ENCODE results near the gene PPP2R5E. TPM values are rescaled to one million over a fixed set of nuclear protein-coding genes. Genes with fewer than 3 reads are reported as not detected.
A peak's percentile ranks its signal among the peaks of the same experiment; 100 is the strongest.

Gene PPP2R5E
- total RNA-seq, 1 donor from 2014 or later, result 50.8 TPM

- Mint-ChIP-seq H3K9me3 (no peaks in the 10 kb centered on the region), H3K4me1 (ENCODE audit: unreplicated experiment) (peaks cover 14% of the 10 kb centered on the region), H3K27ac (no peak overlapping the region), H3K4me3 (no peak overlapping the region), H3K36me3 (no peaks in the 10 kb centered on the region), H3K27me3 (no peaks in the 10 kb centered on the region)
- no peak for DNase-seq (ENCODE audit: extremely low spot score, unreplicated experiment)
- TF ChIP-seq CTCF (conservative IDR thresholded peaks at IDR 0.05), result no peak
These were observed 4.7 kb upstream of the PPP2R5E start for GRCh38 chr14:63547798-63548335.

DNA sequence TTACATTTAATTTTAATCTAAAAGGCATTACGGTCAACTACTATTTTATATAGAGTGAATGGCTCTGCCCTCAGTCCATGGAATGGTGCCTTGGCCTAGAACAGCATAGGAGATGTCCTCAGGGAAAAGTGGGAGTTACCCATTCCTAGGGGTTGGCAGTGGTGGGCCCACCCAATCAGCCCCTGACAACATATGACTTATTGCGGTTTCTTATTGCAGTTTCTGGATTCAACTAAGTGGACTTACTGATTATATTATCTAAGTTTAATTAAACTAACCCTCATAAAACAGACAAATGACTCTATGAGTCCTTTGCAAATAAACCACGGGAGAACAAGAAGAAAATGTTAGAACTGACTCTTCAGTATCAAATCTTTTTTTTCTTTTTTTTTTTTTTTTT is 2.3 kb upstream of the PPP2R5E start:
- DNase-seq (ENCODE audit: extremely low spot score, unreplicated experiment), result no peak
- no peak overlapping the region for H3K4me3 Mint-ChIP-seq
- no peak for TF ChIP-seq CTCF (conservative IDR thresholded peaks at IDR 0.05)
- H3K9me3 Mint-ChIP-seq, result no peaks in the 10 kb centered on the region
- peaks cover 28% of the 10 kb centered on the region for H3K4me1 Mint-ChIP-seq (ENCODE audit: unreplicated experiment)
- H3K27ac Mint-ChIP-seq, result no peak overlapping the region
- H3K27me3 Mint-ChIP-seq, result no peaks in the 10 kb centered on the region
- peaks cover 8% of the 10 kb centered on the region for H3K36me3 Mint-ChIP-seq

GRCh38 chr14:63544591-63545299 is 1.6 kb upstream of the PPP2R5E start:
- no peak for DNase-seq (ENCODE audit: extremely low spot score, unreplicated experiment)
- Mint-ChIP-seq H3K9me3 (no peaks in the 10 kb centered on the region), H3K4me3 (peak overlapping the region; percentile 99), H3K36me3 (peaks cover 8% of the 10 kb centered on the region), H3K4me1 (ENCODE audit: unreplicated experiment) (peaks cover 28% of the 10 kb centered on the region), H3K27me3 (no peaks in the 10 kb centered on the region), H3K27ac (no peak overlapping the region)
- peak; percentile 33 for TF ChIP-seq CTCF (conservative IDR thresholded peaks at IDR 0.05)

DNA sequence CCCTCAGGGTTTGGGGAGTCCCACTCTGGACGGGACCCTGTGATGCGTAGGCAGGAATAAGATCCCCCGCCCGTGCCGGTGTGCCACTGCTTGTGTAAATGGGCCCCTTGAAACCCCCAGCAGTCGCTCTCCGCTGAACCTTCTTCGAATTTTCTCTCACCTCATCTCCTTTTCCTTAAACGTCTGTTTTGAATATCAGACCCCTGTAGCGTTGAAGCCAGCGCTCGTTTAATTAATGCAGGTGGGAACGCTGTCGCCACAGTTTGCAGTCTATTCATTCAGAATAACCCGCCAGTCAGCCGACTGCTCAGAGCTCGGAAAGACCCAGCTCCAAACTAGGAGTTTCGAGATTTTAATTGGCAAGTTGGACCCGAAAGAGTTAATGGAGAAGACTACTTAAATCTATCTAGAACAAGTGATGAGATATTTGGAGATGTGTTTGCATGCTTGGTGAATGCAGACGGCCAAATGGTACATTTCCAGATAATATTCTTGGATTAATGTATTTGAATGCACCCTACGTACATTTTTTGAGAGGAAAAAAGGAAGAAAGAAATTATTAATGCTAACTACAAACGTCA is 739 bp upstream of the PPP2R5E start:
- H3K4me1 Mint-ChIP-seq (ENCODE audit: unreplicated experiment), result peaks cover 28% of the 10 kb centered on the region
- H3K27ac Mint-ChIP-seq, result peak overlapping the region; percentile 96
- no peak for TF ChIP-seq CTCF (conservative IDR thresholded peaks at IDR 0.05)

DNA sequence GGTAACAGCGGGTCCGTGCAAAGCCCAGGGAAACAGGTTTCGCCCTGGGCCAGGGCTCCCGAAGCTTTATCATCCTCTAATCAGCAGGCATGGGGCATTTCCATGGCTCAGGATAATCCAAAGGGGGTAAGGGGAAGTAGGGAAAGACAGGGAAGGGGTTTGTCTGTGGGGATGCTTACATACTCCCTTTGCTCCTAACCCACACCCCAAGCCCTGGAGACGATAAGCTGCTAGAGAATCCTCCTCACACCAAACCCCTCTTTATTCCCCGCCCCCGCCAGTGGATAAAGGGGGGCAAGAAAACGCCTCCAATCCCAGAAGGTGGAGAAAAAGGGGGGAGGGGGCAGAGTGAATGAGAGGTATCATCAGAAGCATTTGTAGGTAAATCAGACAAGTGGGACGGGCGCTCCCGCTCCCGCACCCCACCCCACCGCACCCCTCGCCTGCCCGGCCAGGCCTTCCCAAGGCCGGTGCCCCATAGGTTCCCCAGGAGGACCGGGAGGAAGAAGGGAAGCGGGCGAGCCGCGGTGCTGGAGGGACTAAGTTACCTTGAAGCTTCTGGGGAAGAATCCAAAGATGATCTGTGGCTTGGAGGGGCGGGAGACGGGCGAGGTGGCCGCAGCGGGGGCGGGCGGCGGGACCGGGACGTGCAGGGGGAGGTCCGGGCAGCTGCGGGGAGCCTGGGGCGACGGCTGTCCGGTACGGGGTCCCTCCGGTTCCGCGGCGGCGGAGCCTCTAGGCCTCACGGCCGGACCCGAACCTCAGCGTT is 762 bp downstream of the PPP2R5E start:
- H3K27ac Mint-ChIP-seq, result peak overlapping the region; percentile 68
- no peak for DNase-seq (ENCODE audit: extremely low spot score, unreplicated experiment)
- H3K4me1 Mint-ChIP-seq (ENCODE audit: unreplicated experiment), result peaks cover 27% of the 10 kb centered on the region
- H3K4me3 Mint-ChIP-seq, result peak overlapping the region; percentile 99
- no peaks in the 10 kb centered on the region for H3K9me3 Mint-ChIP-seq
- peaks cover 20% of the 10 kb centered on the region for H3K36me3 Mint-ChIP-seq
- H3K27me3 Mint-ChIP-seq, result no peaks in the 10 kb centered on the region
- no peak for TF ChIP-seq CTCF (conservative IDR thresholded peaks at IDR 0.05)

More for the DNA sequence above, 739 bp upstream of the PPP2R5E start:
- peaks cover 16% of the 10 kb centered on the region for H3K36me3 Mint-ChIP-seq
- H3K9me3 Mint-ChIP-seq, result no peaks in the 10 kb centered on the region
- no peak for DNase-seq (ENCODE audit: extremely low spot score, unreplicated experiment)
- no peaks in the 10 kb centered on the region for H3K27me3 Mint-ChIP-seq
- H3K4me3 Mint-ChIP-seq, result peak overlapping the region; percentile 99

Measured in type B pancreatic cell (in vitro differentiated cells).